ENCODE results near the gene KLHL3.
"Not testable (repeated sequence)": the region's sequence is repeated elsewhere in the genome, so short reads cannot be mapped to it uniquely, and the experiment has no call there.

The KLHL3 gene

GRCh38 chr5:137665678-137666460, 70.0 kb downstream of the KLHL3 start:
- peak; percentile 47 for DNase-seq

- DNase-seq, result peak; percentile 80
Observed at GRCh38 chr5:137660349-137660817, 75.5 kb downstream of the KLHL3 start.

- DNase-seq, result no peak
Observed at GRCh38 chr5:137659209-137659608, 76.7 kb downstream of the KLHL3 start.

GRCh38 chr5:137658324-137658723, 77.6 kb downstream of the KLHL3 start:
- no peak for DNase-seq

GRCh38 chr5:137657073-137657472, 78.8 kb downstream of the KLHL3 start:
- no peak for DNase-seq

- no peak for DNase-seq
Observed at GRCh38 chr5:137656558-137656957, 79.3 kb downstream of the KLHL3 start.

GRCh38 chr5:137651022-137651421, 84.9 kb downstream of the KLHL3 start:
- no peak for DNase-seq

GRCh38 chr5:137649228-137649935, 86.5 kb downstream of the KLHL3 start:
- no peak for DNase-seq

GRCh38 chr5:137648361-137648760, 87.5 kb downstream of the KLHL3 start:
- no peak for DNase-seq

GRCh38 chr5:137647401-137647800, 88.5 kb downstream of the KLHL3 start:
- DNase-seq, result no peak

GRCh38 chr5:137646761-137647160, 89.1 kb downstream of the KLHL3 start:
- no peak for DNase-seq

GRCh38 chr5:137643081-137643480, 92.8 kb downstream of the KLHL3 start:
- not testable (repeated sequence) for DNase-seq

GRCh38 chr5:137642091-137642490, 93.8 kb downstream of the KLHL3 start:
- no peak for DNase-seq

- no peak for DNase-seq
Observed at GRCh38 chr5:137641148-137641547, 94.7 kb downstream of the KLHL3 start.

- no peak for DNase-seq
Observed at GRCh38 chr5:137639645-137640044, 96.2 kb downstream of the KLHL3 start.

GRCh38 chr5:137638841-137639240, 97.0 kb downstream of the KLHL3 start:
- no peak for DNase-seq

- no peak for DNase-seq
Observed at GRCh38 chr5:137636830-137637714, 98.8 kb downstream of the KLHL3 start.

- no peak for DNase-seq
Observed at GRCh38 chr5:137636099-137636498, 99.8 kb downstream of the KLHL3 start.

- DNase-seq, result no peak
Observed at GRCh38 chr5:137635521-137635921, 100.4 kb downstream of the KLHL3 start.

GRCh38 chr5:137633896-137634295, 102.0 kb downstream of the KLHL3 start:
- no peak for DNase-seq

GRCh38 chr5:137632716-137633115, 103.2 kb downstream of the KLHL3 start:
- DNase-seq, result no peak

GRCh38 chr5:137631453-137631852, 104.4 kb downstream of the KLHL3 start:
- no peak for DNase-seq

- DNase-seq, result no peak
Observed at GRCh38 chr5:137630972-137631370, 104.9 kb downstream of the KLHL3 start.

Measured in stimulated activated CD8-positive, alpha-beta memory T cell treated with anti-CD3 and anti-CD28 coated beads, Interleukin-4, amount 100 ng/mL, for 48 hours (primary cell).